GM21737 (cell line): ENCODE measurements around the gene PGM5.

ENCODE experiments used
- ATAC-seq: cut with Tn5 transposase; IDR thresholded peaks from one replicate; pipeline ENCODE4 v1.9.1; 2021; ENCODE audit warnings: mild to moderate bottlenecking, moderate library complexity; ENCODE audit not compliant: unreplicated experiment

PGM5 gene

DNA sequence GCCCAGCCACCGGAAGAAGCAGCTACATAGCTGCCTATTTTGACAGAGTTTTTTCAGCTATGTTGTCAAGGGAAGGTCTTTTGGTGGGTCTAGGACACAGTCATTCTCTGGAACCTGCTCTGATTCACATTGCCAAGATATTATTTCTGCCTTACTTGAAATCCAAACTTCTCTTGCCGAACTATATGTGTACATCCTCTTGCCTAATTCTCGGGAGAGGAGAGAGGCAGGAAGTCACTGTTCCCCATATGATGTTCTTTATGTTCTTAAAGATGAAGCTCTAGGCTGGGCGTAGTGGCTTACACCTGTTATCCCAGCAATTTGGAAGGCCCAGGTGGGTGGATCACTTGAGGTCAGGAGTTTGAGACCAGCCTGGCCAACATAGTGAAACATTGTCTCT, 175.7 kb downstream of the PGM5 start:
- no peak for ATAC-seq

DNA sequence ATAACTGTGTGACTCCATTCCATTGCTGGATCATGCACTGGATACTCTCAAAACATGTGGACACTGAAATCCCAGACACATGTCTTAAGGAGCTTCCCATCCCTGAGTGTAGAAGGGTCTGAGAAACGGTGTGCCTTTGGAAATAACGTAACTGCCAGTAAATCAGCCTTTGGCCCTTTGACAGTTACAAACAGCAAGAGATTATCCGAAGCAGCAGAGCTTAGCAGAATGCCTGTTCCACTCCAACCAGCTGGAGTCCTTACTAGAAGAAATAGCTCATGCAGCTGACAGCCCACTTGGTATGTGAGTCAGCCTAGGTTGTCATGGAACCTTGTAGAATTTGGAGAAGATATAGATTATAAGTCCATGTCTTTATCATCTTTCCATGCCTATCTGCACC, 177.3 kb downstream of the PGM5 start:
- ATAC-seq: no peak

DNA sequence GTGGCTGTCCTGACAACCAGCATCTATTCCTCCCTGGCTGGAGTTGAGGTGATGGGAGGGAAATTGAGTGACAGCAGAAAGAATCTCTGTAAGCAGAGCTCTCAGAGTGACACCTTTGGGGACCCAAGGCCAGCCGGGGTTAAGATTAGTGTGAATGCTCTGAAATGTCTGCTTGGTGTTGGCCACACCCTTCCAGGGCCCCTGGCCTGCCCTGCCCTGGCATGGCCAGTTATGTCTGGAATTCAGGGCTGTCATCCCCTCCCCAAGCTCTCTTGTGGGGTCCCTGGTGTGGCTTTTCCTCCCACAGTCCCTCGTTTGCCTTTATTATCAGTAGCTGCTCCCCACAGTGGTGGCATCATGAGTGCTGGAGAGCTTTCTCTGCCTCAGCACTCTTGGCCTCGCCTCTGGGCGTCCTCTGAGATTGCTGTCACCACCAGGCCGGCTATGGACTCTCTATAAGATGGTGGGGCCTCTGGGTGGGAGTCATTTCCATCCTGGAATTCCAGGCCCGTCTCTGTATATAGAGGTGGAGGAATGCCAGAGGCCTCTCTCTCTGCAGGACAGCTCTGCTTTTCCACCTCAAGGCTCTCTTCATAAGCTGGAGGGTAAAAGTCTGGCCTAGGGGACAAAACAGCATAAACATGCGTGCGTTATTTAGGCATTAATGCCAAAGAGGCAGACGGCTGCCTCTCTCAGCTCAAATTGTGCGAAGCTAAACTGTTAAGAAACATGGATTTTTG, 180.6 kb downstream of the PGM5 start:
- ATAC-seq: no peak

DNA sequence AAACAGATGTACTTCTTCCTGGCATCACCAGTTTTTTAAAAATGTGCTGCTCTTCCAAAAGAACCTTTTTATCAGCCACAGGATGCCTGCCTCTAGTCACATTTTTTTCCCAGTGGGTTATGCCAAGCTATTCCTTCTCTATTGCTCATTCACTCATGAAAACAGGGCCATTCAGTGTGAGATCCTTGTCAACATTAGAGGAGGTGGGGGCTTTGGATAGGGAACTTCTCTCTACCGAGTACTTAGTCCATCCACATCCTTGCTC, 181.1 kb downstream of the PGM5 start:
- no peak for ATAC-seq

DNA sequence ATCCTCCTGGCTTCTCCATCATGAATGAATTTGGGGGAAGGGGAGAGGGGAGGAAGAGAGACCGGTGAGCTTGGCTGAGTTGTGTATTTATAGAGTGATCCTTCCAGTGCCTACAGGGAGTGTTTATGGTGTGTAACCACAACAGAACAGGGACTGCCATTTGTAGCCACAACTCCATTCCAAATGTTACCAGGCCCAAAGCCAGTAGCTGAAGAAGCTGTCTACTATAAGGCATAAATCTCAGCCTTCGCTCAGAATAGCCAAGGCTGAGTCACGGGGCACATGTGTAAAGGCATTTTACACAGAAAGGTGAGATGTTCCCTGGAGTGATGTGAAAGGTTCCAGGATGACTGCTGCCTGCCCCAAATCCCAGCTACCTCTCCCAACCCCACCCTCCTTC, 181.8 kb downstream of the PGM5 start:
- no peak for ATAC-seq

DNA sequence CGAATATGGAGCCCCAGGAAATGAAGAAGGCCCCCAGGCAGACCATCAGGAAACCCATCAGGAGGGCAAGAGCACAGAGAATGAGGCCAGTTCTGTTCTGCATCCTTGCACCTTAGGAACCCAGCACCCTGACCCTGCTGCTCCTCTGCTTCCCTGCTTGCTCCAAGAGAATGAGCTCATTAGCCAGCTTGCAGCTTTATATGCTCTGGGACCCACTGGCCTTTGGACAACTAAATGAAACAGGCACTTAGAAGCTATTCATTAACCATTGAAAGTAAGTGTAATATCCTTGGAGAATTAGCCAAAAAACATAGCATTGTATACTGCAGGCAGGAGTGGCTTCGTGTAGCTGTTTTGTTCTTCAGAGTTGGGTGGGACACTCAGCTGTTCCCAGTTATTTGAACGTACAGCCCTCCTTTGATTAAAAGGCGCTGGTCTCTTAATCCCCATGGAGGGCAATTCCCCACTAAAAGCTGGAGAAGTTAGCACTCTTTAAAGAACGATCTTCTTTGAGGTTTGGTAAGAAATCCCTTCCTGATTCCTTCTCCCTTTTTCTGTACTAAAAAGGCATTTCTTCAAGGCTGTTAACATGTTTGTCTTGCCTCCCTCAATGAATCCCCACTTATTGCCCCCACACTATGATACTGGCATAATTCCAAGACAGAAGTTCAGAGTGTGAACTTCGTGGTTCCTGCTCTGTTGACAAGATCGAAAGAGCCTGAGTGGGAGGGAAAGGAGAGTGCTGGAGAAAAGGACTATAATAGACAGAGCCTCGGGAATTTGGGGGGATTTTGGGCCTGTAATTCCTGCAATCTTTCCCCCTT, 184.5 kb downstream of the PGM5 start, which contains the start of gene TMEM252:
Gene TMEM252, minus strand, starts transcription at position 172 of the 824 bp plus-strand sequence. Its CDS starts 69 bp downstream, at position 103.
- ATAC-seq: no peak

DNA sequence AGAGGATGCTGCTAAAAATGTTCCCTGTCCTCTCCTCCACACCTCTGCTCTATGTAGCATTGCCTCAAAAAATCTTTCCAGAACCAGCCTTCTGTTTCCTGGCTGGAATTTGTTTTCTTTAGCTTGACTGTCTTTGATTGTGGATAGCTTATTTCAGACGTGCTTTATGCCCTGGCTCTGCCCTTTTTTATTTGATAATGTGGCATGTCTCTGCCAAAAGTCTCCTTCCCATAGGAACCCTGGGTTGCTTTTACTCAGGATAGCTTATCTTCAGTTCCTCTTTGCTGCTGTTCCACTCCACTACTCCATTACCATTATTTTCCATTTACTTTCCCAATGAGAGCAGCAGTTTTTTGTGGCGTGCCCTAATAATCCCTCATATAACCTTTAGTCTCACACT, 185.2 kb downstream of the PGM5 start:
- no peak for ATAC-seq

DNA sequence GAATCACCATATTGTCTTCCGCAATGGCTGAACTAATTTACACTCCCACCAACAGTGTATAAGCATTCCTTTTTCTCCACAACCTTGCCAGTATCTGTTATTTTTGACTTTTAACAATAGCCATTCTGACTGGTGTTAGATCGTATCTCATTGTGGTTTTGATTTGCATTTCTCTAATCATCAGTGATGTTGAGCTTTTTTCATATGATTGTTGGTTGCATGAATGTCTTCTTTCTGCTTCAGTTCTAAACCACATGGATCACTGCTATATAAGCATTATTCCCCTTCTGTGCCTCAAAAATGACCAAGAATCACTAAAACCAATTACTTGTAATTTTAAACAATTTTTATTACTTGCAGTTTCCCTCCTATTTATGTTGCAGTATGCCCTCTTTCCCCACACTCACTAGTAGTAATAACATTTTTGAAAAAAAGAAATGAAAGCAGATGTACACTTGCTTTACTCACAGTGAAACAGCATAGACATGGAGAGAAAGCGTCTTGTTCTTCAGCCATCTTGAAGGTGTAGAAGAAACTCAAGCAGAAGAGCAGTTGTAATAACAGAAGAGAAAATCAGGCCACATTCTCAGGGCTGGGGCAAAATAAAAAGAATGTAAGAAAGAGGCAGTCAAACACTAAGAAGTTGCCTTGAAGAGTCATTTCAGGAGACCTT, 188.8 kb downstream of the PGM5 start:
- no peak for ATAC-seq

DNA sequence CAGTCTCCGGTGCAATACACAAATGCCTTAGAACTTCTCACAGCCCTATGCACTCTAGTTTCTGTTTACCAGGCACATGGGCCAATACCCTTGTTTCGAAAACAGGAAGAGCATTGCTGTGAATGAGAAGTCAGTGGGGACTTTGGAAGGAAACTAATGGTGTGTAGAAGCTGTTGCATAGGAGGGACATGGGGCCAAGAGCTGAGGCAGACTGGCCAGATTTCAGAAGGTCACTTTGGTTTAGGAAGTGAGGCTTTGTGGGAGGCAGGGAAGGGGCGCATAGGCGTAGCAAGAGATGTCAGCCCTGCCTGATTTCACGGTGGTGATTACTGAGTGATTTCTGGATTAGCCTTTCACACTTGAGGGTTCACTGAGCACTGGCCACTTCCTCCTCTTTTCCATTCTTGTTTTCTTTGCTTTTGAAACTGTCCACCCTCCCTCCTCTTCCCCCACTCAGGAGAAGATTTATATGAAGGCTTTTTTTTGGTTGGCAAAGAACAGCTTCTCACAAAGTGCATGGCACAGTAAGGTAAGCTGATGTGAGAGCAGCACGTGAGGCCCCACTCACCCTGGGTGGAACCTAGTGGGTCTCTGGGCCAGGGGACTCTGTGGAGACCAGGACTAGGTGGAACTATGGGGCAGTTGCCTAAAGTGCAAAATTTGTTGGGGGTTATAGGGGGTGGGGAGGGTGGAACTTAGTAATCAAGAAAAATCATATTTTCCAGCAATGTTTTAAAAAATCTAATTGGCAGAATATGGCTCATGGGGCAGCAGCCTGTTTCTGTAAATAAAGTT, 190.4 kb downstream of the PGM5 start:
- ATAC-seq: peak; percentile 83

DNA sequence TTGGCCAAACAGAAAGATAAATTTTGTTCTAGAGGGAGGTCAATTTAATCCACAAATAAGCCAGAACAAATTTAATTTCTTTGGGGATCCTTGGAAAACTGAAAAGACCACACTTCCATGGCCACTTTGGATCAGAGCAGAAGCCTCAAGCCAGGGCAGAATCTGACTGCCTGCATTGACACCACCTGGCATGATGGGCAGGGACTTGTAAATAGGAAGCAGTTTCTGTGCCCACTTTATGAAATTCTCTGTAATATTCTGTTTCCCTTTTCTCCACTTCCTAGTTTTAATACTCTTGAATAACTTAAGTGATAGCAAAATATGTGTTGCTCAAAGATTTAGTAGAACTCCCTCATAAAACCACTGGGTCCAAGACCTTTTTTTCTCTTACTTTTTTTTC, 191.0 kb downstream of the PGM5 start:
- no peak for ATAC-seq

DNA sequence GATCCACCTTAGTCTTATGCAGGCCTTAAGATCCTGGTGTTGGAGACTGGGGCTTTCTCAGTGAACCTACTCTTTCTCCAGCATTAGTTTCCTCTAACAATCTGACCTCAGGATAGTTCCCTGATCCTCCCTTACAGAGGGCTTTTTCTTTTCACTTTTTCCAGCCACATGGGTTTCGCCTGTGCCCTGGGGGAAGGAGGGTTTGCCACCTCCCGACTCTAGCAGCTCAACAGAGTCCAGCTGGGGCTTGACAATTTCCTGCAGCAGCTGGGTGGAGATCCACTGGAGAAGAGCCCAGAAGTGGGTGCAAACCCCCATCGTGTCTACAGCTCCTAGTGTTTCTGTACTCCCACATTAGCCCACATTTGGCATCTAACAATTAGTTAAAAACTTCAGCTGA, 191.8 kb downstream of the PGM5 start:
- ATAC-seq: no peak

DNA sequence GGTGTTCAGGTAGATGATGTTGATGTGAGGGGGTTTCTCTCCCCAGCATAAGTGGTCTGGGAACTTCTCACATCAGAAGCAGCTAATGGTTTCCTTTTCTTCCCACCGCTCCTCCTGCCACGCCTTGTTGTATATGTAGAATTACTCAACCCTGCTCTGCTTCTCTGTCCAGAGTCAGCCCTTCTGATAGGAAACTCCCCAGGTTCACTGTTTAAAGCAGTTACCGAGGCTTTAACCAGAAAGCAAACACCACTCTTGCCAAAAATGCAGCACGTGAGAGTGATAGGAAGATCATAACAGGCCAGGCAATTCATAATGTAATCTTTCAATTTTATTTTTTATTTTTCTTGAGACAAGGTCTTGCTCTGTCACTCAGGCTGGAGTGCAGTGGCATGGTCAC, 194.8 kb downstream of the PGM5 start:
- ATAC-seq: no peak

DNA sequence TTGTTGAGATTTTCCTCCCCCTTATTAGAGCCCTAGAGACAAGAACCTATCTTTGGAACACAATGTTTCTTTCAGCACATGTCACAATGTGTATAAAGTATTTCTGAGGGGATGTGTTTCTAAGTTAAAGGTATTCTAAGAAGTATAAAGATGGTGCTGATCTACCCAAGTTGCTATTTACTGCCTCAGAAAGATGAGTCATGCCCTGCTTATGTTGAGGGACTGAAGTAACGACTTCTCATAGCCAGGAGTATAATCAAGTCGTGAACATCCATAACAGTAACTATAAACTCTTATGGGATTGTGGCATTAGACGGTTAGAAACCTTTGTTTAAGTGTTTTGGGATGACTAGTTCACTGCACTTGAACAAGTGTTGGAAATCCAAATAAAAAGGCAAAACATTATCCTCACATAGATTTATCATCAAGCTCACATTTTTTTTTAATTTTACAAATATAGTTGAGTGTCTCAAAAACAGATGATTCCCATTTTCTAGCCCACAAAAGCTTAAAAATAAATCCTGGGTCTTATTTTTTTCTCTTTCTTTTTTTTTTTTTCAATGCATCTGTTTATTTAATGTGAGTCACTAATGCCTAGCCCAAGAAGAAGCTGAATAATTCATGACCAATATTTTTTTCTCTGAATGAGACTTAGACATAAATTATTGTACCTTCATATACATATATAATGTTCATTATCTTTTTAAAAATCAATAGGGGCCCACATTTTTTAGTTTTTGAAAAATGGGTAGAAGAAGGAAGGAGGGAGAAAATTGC, 196.5 kb downstream of the PGM5 start:
- ATAC-seq: no peak

DNA sequence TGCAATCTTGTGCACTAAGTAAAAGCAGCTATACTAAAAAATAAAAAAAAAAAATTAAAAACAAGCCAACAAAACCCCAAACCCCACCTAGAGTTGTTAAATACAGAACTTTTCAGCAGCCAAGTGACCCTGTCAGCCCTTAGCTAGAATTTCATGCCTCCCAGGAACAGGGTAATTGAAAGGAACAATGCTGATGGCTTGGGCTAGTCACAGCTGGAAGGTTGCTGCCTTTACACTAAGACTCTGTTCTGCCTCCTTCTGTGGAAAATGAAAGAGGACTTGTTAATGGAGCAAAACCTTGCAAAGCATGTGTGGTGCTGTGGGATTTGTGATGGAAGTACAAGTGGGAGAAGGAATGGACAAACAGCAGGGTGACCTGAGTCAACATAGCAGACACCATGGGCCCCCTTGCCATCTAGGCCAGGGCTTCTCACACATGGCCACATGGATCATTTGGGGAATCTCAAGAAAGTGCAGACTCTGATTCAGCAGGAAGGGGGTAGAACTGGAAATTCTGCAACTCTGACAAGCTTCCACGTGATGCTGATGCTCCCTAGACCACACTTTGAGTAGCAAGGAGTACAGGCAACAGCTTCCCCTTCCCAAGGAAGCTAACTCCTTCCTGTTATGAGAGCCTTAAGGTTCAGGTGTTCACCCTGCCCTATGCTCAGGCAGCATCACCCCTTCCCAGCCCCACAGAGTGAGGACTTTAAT, 199.2 kb downstream of the PGM5 start:
- ATAC-seq: no peak

DNA sequence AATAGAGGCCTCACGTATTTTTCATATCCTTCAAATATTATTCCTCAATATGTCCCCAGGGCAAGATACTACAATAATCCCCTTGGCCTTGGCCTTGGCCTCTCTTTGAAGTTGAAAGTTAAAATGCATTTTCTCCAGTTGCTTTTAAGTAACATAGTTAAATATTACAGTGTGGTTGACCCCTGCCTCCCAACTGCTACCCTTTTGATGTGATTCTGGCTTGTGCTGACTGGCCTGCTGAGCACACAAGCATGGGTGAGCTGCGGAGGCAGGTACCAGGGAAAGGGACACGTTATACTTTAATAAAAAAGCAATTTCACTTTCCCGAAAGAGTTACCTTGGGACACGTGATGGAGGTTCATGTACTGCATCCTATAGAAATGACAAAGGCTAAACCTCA, 202.1 kb downstream of the PGM5 start:
- ATAC-seq: no peak

DNA sequence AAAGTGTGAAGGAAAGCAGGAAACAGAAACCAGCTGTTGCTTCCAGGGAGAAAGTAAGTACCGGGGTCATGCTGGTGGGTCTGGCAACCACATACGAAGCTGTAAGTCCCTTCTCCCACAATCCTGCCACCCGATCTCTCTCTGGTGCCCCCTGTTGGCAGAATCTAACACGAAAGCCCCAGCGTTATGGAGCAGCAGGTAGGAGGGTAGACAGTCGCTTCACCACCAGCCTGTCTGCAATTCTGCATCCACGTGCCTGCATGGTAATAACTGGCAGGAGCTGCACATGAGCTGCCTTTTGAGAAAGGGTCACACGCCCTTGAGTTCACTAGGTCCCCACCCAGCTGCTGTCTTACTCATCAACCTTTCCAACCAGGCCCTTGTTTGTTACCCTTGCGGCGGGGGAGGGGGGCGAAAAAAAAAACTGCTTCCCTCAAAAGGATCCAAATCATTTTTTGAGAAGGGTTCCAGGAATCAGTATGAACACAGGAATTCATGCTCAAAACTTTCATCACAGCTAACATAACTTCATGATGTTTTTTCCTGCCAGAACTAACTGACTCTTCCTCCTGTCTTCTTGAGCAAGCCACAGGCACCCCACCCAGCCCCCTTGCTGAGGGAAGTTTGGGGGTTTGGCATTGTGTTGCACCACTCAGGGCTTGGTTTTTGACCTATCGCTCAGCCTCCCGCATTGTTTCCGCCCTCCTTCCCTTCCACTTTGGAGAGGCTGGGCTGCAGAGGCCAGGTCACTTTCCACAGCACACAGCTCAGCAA, 203.8 kb downstream of the PGM5 start:
- no peak for ATAC-seq

DNA sequence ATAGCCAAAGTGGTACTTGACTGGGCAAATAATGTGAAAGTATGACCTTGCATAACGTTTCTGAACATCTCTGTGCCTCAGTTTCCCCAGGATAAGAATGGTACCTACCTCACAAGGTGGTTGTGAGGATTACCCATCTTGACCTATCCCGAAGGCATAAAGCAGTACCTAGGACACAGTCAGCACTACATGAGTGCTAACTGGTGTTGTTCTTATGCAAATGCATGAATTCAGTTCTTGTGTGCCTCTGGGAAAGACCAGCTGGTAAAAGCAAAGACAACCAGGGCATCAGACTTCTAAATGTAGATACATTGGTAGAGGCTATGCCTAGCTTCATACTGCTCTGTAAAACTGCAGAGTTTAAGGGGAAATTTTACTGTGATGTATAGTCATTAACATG, 206.1 kb downstream of the PGM5 start:
- no peak for ATAC-seq

DNA sequence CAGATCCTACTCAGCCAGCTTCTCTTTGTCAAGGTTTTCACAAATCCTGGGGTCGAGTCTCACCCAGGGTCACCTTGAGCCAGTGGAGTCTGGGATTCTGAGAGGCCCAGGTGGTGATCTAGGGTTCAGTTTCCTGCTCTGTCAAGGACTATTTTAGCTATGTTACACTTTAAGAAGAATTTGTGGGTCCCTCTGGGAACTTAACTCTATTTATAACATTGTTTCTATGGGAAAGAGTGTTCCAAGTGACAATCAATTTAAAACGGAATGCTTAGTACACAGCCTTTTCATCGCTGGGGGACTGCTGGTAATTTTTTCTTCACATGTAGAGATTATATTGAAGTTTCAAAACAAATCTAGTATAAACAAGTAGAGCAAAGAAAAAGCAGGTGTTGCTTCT, 211.2 kb downstream of the PGM5 start:
- no peak for ATAC-seq

DNA sequence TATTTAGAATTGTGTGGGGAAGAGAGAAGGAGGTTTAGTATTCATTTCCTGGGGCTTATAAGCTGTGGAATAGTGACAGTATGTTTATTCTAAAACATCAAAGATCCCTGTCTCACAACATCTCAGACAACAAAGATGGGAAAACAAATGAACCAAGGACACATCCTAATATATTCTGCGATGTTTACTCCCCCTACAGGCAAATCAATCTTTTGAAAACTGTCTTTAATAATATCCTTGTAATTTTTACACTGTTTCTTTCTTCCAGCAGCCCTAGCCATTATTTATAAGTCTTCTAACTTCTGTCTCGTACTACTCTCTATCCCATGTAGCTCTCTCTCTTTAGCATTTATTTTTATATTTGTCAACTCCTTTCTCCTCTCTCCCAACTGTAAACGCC, 217.7 kb downstream of the PGM5 start:
- ATAC-seq: no peak
